Measurements from ENCODE around the gene PPME1.

PPME1 gene

DNA sequence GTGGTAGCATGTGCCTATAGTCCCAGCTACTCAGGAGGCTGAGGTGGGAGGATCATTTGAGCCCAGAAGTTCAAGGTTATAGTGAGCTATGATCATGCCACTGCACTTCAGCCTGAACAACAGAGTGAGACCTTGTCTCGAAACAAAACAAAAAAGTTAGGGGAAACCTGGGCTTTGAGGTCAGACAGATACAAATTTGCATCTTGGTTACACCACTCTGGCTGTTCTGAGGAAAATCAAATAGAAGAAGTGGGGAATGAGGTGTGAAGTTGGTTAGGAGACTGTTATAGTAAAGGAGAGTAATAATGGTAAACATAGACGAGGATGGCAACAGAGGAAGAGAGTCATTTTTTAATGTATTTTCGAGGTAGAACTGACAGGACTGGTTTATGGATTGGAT is 62.6 kb downstream of the PPME1 start:
- DNase-seq, result no peak

DNA sequence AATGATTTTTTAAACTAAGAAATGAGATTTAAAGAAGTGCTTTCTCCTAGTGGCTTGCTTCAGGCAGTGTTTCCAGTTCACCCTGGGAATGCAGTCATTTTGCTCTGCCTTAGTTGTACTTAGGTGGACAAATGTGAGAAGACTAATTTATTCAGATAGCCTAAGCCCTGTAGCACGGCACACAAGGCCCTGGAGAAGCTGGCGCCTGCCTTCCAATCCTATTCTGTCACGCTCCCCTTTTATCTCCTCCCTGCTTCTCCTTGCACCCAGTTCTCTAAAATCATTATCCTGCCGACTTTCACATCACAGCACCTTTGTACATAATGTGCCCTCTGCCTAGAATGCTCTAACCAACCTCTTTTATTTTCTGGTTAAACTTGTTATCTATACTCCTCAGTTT is 64.0 kb downstream of the PPME1 start:
- no peak for DNase-seq

DNA sequence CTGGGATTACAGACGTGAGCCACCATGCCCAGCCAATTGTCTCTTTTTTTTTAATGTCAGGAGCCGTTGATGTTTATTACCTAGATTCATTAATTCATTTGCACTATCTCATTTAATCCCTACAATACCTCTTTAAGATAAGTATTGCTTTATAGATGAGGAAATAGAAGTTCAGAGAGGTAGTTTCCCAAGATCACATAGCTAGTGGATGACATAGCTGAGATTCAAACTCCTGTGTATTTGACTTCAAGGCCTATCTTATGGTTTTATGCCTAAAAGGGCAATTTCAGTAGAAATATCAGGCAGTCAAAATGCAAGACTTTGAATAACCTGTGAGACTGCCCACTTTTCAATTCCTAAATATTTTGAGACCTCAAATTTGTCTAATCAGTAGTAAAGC is 66.5 kb downstream of the PPME1 start:
- no peak for DNase-seq

DNA sequence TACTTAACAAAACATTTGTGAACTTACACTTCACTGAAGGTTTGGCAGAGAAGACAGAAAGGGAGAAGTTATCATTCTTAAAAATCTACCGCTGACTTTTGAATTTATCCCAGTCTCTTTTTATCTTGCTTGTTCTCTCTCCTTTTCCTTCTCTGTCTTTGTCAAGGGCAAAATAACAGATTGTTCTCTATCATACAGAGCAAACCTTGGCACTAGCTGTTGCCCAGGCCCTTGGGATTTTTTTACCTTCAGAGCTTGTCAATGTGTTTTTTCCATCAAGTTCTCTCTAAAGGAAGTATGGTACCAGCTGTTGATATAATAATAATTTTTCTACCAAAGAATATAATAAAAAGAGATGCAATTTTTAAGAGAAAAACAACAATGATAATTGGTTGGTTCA is 67.2 kb downstream of the PPME1 start:
- no peak for DNase-seq

DNA sequence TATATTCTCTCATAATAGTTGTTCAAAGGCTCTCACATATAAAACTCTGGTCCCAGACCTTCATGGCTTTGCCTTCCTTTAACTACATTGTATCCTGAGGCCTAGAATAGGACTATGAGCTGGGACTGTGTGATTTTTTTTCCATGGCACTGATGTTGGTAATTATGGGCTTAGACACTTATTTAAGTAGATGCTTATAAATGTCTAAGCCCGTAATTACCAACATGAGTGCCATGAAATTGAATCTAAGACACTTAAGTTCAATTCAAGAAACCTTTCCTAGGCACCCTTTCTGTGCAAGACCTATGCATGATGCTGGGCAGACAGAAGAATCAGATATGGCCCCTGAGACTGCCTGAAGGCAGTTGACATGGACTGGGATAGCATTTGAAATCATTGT is 77.4 kb downstream of the PPME1 start:
- DNase-seq, result no peak

DNA sequence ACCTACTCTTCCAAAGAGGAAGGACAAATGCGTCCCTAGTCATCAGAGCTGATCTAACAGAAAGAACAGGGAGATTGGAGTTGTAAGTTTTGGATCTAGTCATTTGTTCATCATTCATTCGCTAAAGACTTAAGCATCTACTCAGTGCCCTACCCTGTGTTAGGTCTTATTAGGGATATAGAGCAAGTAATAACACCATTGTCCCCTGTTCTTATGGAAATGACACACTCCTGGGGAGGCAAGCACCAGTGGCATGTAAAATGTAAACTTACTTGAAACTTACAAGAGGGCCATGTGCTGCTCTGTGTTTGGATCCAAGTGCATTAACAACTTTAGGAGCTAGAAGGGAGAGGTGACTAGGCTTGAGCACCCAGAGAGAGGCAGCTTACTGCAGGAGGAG is 78.4 kb downstream of the PPME1 start:
- DNase-seq, result no peak

DNA sequence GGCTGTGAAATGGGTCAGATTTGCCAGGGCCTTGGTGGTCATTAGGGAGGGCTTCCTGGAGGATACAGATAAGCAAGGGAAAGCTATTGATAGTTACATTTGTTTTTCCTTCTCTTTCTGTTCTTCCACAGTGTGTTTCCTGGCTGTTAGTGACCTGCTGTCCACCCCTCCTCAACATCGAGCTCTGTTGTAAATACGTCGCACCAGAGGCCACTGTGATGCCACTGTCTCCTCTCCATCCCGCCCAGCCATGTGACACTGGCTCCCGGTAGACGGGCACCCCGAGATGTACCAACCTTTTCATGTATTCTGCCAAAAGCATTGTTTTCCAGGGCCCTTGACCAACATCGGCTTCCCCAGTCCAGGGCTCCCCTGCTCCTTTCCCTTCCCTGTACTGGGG is 82.3 kb downstream of the PPME1 start:
- no peak for DNase-seq

DNA sequence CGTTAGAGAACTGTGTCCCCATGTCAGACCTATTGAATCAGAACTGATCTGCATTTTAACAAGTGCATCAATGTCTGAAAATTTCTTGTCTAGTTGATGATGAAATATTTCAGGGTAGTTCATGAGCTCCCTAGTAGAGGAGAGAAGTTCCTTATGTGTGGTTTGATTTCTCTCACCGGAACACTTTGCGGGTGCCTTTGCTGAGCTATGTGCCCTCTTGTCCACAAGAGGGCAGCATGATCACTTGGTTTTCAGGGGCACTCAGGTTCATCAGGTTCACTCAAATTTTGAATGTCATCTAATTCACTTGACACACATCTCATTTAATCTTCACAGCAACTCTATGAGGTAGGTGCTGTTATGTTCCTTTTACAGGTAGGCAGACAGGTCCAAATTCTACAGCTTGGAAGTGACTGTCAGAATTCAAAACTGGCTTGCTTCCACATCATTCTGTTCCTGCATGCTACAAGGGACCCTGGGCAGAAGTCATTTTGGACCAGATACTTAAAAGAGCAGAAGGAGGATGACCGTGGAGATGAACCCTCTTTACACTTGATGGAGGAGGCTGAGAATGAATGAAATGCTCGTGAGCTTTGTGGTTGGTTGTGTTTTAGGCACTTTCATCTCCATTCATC is 84.8 kb downstream of the PPME1 start:
- DNase-seq, result peak; percentile 29

DNA sequence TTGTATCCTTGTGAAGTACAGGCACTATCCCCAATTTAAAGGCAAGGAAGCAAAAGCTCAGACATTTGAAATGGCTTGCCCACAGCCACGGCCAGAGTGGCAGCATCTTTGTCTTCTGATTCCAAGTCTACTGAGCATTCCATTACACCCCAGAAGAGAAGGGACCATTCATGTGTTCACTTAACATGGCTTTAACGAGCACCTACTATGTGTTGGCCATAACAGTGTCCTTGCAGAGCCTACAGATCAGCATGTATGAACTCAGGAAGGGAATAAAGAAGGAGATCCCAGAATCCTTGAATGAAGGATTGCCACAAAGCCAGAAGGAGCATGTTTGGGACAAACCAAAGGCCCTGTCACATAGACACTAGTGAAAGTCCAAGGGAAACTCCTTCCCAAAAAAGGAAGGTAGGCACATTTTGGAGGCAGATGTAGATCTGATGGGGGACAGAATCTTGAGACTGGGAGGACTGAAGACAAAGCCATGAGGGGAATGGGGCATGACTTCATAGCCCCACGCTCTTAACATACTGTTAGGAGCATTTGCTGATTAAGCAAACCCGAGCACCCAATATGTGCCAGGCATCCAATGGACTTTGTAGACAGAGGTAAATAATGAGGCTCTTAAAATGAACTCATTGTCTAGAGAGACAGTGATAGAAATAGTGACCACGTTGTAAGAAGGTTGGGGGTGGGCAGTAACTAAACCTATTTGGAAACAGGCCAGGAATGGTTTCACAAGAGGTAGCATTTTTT is 85.5 kb downstream of the PPME1 start:
- DNase-seq, result no peak

DNA sequence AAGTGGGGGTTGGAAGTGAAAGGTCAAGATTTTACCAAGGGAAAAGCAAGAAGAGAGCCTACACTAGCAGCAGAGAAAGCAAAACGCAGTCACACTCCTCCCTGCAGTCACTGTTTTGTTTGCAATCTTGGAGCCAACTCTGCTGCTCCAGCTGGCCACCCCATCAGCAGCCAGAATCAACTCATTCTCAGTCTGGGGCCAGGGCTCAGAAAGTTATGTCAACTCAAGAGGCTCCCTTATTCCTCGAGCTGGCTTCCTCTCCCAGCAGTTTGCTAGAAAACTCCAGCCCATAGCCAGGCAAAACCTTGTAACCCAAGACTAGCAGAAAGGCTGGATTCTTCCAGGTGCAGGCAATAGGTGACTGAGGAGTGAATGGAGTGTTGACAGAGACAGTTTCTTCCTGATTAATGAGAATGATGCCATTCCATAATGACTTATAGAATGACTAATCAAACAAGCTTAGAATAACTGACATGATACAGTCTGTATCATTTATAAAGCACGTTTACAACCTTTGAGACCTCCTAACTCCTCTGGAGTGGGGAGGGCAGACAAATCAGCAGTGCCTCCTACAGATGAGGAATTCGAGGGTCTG is 87.0 kb downstream of the PPME1 start:
- DNase-seq, result peak; percentile 23

DNA sequence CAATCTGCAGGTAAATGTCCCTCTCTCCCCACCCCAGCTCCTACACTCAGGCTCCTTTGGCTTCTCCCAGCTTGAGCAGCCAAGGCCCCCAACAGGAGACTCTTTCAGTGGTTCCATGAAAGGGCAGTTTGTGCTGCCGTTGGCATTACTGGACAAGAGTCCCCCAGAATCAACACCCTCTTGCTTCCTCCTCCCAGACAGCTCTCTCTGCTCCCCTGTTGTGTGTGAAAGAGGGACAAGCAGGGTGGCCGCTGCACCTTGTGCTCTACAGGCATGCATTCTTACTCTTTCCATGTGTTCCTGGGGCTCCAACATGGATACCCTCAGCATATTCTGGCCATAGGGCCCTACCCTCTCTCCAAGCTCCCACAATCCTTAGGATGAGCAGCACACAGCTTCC is 91.6 kb downstream of the PPME1 start:
- DNase-seq, result no peak

DNA sequence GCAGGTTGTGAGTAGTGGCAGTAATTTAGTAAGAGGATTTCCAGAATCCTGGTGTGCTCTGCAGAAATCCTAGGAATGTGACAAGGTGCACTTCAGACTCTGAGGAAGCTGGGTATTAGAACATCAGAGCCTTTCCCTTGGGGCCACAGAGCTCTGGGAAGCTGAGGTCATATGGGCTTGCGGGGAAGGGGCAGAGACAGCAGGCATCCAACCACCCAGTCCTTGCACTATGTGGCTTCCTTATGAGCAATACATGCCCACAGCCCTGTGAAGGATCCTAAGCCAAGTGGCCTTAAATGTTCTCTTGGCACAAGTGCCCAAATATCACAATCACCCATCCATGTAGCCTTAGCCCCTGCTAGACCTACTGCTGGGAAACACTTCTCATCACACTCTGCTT is 94.2 kb downstream of the PPME1 start:
- DNase-seq, result no peak

DNA sequence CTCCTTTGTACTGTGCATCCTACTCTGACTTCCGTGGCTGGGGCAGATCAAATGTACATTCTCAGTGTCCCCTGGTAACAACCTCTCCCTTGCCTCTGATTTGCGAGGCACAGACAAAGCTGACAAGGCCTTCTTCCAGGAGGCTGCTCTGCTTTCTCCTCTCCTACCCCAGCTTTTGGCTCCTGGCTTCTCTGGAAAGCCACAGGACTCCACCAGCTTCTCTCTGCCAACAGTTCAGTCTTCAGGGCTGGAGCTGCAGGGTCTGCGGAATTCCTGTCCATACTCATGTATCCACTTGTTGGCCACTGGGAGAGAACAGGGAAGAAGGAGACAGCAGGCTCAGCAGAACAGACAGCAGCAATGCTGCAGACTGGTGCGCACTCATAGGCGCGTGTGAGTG is 95.9 kb downstream of the PPME1 start:
- no peak for DNase-seq

DNA sequence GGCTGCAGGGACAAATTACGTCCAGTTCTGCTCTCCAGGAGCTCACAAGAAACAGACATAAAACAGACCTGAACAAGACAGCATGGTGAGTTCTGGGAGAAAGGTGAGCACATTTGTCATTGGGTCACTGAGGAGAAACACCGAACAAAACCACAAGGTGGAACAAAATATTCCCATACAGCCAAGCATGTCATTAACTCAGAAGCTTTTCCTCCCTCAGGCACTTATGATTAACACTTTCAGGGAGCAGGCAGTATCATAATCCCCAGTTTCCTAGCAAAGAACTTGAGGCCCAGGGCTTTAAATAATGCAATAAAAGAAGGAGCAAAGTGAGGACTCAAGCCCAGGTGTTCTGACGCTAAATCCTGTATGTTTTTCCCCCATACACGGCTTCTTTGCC is 97.4 kb downstream of the PPME1 start:
- DNase-seq, result no peak

DNA sequence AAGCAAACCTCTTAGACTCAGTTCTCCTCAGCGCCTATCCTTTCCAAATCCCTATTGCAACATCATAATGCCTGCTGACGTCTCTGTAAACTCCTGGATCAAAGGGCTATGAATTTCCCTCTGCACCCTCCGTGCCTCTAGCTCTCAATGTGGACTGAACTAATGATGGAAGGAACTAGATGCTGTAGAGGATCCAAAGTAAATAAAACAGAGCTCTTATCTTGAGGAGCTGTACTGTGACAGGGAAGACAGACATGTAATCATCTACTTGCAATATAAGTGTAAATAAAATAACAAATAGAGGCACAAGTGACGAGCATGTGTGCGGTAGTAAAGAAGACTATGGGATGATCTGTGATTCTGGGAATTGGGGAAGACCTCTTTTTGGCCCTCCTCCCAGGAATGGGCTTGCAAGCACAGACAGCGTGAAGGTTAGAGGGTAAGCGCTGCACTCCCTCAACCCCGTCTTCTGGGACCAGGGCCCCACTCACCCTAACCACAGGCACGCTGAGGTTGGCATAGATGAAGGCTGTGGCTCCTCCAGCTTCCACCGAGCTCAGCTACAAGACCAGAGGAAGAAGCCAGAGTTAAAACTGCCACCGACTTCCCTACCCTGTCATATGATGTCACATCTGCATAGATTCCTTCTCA is 98.2 kb downstream of the PPME1 start:
- DNase-seq, result peak; percentile 63

DNA sequence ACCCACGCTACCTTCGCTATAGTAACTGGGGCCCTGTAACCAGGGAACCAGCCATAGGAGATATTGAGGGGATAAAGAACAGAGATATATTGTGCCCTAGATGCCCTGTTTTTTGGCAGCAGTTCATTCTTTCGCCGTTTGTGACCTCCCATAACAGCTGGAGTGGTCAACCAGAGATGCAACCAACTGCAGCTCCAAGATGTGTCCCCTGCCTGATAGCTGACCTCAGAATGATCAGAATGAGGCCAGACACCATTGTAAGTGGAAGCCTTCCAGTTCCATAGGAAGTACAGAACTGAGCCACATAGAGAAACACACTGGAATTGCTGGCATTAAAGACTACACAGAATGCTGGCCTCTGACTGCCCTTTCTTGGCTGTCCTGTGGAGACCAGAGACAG is 101.2 kb downstream of the PPME1 start:
- no peak for DNase-seq

DNA sequence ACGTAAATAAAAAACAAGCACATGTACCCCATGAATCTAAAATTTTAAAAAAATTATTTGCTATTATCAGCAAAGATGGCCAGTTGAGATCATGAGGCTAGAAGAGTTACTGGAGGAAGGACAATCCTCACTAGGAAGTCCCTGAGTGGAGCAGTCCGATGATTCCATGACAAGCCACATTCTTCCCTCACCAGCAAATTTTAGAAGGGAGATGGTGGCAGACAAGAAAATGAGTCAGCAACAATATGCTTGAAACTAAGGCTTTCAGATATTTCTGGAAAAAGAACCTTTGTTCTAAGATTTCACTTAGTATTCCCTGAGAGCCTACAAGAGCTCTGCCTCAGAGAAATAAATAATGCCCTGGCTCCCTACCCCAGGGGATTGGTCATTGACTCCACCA is 105.5 kb downstream of the PPME1 start:
- DNase-seq, result no peak

DNA sequence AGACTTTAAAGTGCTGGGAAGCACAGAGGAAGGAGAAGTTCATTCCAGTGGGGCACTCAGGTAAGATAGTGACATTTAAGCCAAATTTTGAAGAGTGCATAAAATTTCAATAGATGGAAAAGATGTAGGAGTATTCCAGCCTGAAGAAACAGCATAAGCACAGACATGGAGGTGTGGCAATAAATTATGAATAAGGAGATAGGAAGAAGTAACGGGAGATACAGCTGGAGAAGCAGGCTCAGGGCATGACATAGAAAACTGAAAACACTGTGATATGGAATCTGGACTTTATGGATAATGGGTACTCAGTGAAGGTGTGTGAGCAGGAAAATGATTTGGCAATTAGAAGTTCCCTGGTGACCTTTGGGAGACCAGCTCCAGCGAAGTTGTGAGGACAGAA is 107.0 kb downstream of the PPME1 start:
- no peak for DNase-seq

DNA sequence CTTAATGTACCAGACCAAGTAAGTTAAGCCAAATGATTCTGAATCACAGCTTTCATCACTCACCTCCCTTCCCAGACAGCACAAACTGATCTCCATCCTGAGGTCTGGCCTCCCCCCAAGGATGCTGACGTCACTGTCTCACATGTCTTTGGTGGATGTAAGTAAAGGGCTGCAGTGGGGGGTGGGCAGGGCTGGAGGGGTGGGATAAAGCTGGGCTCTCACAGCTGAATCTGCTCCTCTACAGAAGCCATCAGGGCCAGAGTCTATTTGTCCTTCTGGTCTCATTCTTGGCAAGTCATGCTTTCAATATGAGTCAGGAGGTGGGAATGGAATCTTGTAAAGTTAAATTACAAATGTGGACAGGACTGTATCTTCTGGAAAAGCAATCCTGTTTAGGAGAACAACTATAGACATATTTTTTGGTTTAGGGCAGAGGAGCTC is 107.7 kb downstream of the PPME1 start:
- DNase-seq, result no peak

DNA sequence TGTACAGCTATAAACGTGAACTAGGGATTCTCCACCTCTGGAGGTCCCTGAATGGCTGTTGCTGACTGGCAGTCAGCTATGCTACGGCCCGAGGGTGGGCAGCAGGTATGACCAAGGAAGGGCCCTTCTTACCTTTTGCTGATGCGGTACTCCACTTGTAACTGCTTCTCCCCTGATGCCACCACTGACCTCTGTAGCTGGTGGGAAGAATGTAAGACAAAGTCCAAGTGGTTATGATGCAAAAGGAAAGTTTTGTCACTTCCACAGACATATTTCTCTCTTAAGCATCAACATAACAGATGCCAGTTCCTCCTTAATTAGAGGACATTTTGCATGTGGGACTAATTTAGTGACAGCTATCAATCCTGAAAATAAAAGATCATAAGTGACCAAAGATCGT is 108.2 kb downstream of the PPME1 start:
- no peak for DNase-seq

DNA sequence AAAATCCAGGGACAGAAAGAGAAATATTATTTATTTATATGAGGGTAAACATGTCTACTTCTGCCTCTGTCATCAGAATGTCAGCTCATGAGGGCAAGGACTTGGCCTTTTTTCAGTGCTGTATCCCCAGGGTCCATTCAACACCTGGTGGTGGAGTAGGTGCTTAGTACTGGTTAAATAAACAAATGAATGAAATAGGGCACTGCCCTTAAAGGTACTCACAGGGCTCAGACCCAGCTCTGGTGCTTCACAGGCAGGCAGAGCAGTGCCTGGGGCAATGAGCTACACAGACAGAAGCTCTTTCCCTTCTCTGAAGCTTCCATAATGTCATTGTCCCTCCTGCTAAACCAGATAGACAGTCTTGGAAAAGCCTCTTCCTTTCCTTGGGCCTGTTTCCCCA is 109.4 kb downstream of the PPME1 start:
- DNase-seq, result peak; percentile 88

DNA sequence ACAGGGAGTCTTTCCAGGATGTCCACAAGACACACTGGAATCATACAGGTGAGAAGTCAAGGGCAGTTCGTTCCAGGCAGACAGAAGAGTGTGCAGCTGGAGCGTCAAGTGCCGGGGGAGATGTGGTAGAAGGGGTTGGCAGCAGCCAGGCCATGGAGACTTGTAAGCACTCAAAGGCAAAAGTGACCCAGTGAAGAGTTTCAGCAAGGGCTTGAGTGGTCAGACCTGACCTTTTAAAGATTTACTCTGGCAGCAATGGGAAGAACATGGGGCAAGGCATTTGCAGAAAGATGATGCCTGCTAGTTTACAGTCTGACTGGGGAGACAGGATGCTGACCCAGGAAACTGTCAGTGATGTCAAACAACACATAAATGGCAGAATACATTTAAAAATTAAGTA is 111.3 kb downstream of the PPME1 start:
- DNase-seq, result peak; percentile 54

DNA sequence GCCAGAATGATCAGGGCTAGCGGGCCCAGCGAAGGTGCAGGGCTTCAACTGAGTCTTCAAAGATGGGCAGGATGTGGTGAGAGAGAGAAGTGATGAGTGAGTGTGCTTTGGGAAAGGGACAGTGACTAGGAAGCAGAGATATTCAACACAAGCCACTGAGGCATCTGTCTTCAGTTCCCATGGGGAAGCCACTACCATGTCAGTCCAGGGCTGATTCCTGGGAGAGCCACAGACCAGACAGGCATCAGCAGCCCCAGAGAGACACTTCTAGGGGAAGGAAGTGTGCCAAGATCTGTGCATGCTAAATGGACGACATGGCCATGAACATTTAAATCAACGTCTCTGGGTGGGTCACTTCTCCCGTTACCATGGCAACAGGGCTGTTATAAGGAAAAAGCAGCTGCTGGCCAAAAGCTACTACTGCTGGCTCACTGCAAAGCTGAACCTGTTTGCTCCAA is 111.9 kb downstream of the PPME1 start:
- peak; percentile 18 for DNase-seq

Measured in NCI-H2029 (cell line).